WTC11 (cell line): ENCODE measurements around the gene CPT1A. TPM values are rescaled to one million over a fixed set of nuclear protein-coding genes. Genes with fewer than 3 reads are reported as not detected.

ENCODE experiments used
- ATAC-seq: fragments of 200-7000 bp; cut with Tn5 transposase; 2 replicates; pipeline ENCODE4 v1.10.0; 2021; ENCODE audit warnings: mild to moderate bottlenecking, moderate library complexity
- CTCF ChIA-PET: fragments of 300-600 bp; sonication (Branson Sonifier 250); formaldehyde crosslinking; loops from one replicate; lab custom pipeline; 2021; ENCODE audit warnings: antibody characterized with exemption; lab: Charles Lee
- POLR2A ChIA-PET: fragments of 350-600 bp; sonication (Branson Sonifier 250); formaldehyde crosslinking; loops from one replicate; lab custom pipeline; 2021; ENCODE audit warnings: antibody characterized with exemption; lab: Charles Lee
- DNase-seq: peaks from one replicate; pipeline ENCODE4 v3.0.0; 2021; ENCODE audit warnings: low spot score
- H3K27ac Mint-ChIP-seq: 2 replicates; pipeline ENCODE4 v1.8.0; 2021; ENCODE audit warnings: mixed read lengths
- H3K27me3 Mint-ChIP-seq: 2 replicates; pipeline ENCODE4 v1.8.0; 2021; ENCODE audit warnings: low read depth, mild to moderate bottlenecking, moderate library complexity, mixed read lengths
- H3K36me3 Mint-ChIP-seq: 2 replicates; pipeline ENCODE4 v1.8.0; 2021; ENCODE audit warnings: mixed read lengths
- H3K4me1 Mint-ChIP-seq: 2 replicates; pipeline ENCODE4 v1.8.0; 2022; ENCODE audit warnings: mixed read lengths
- H3K4me3 Mint-ChIP-seq: 2 replicates; pipeline ENCODE4 v1.8.0; 2021; ENCODE audit warnings: mild to moderate bottlenecking, moderate library complexity, mixed read lengths
- H3K9me3 Mint-ChIP-seq: 2 replicates; pipeline ENCODE4 v1.8.0; 2021; ENCODE audit warnings: mixed read lengths
- AR ChIP-seq: fragments of 250-450 bp; sonication (Bioruptor Pico); IDR thresholded peaks from 2 replicates; pipeline ENCODE4 v1.9.0; 2021; ENCODE audit warnings: mild to moderate bottlenecking
- ATF1 ChIP-seq: sonication (generic); formaldehyde crosslinking; IDR thresholded peaks from 2 replicates; pipeline ENCODE4 v1.8.1; 2023; ENCODE audit warnings: mild to moderate bottlenecking, moderate library complexity, missing genetic modification reagents
- ATF2 ChIP-seq: sonication (generic); formaldehyde crosslinking; IDR thresholded peaks from 2 replicates; pipeline ENCODE4 v1.8.1; 2022; ENCODE audit warnings: low read depth, missing genetic modification reagents, borderline replicate concordance
- E2F5 ChIP-seq: sonication (generic); formaldehyde crosslinking; IDR thresholded peaks from 2 replicates; pipeline ENCODE4 v1.8.1; 2022; ENCODE audit warnings: mild to moderate bottlenecking, moderate library complexity, missing genetic modification reagents
- ETV6 ChIP-seq: sonication (generic); formaldehyde crosslinking; IDR thresholded peaks from 2 replicates; pipeline ENCODE4 v1.8.1; 2022; ENCODE audit warnings: mild to moderate bottlenecking, missing genetic modification reagents
- FOXP4 ChIP-seq: sonication (generic); formaldehyde crosslinking; IDR thresholded peaks from 2 replicates; pipeline ENCODE4 v1.8.0; 2022; ENCODE audit warnings: mild to moderate bottlenecking, missing genetic modification reagents
- GABPB1 ChIP-seq: sonication (generic); formaldehyde crosslinking; IDR thresholded peaks from 2 replicates; pipeline ENCODE4 v1.8.1; 2023; ENCODE audit warnings: mild to moderate bottlenecking, missing genetic modification reagents
- GTF2I ChIP-seq: fragments of 250-450 bp; sonication (Bioruptor Pico); conservative IDR thresholded peaks from 2 replicates; pipeline ENCODE4 v1.4.0; 2021; ENCODE audit warnings: mild to moderate bottlenecking
- KAT7 ChIP-seq: sonication (generic); formaldehyde crosslinking; IDR thresholded peaks from 2 replicates; pipeline ENCODE4 v1.8.1; 2023; ENCODE audit warnings: missing genetic modification reagents, mild to moderate bottlenecking, borderline replicate concordance
- MLX ChIP-seq: sonication (generic); formaldehyde crosslinking; IDR thresholded peaks from 2 replicates; pipeline ENCODE4 v1.8.1; 2023; ENCODE audit warnings: mild to moderate bottlenecking, missing genetic modification reagents, moderate library complexity
- NR1H2 ChIP-seq: sonication (generic); formaldehyde crosslinking; IDR thresholded peaks from 2 replicates; pipeline ENCODE4 v1.9.0; 2021; ENCODE audit warnings: mild to moderate bottlenecking, moderate library complexity, missing genetic modification reagents
- OVOL2 ChIP-seq: fragments of 250-450 bp; sonication (Bioruptor Pico); IDR thresholded peaks from 2 replicates; pipeline ENCODE4 v1.9.0; 2021; ENCODE audit warnings: mild to moderate bottlenecking, borderline replicate concordance
- PRDM15 ChIP-seq: sonication (generic); formaldehyde crosslinking; IDR thresholded peaks from 2 replicates; pipeline ENCODE4 v1.8.0; 2022; ENCODE audit warnings: missing genetic modification reagents
- TEAD1 ChIP-seq: sonication (generic); formaldehyde crosslinking; IDR thresholded peaks from 2 replicates; pipeline ENCODE4 v1.8.0; 2022; ENCODE audit warnings: mild to moderate bottlenecking, missing genetic modification reagents
- USF2 ChIP-seq: sonication (generic); formaldehyde crosslinking; IDR thresholded peaks from 2 replicates; pipeline ENCODE4 v1.8.1; 2023; ENCODE audit warnings: mild to moderate bottlenecking, missing genetic modification reagents, moderate library complexity
- ZMAT4 ChIP-seq: fragments of 250-450 bp; sonication (Bioruptor Pico); IDR thresholded peaks from 2 replicates; pipeline ENCODE4 v1.9.0; 2021; ENCODE audit warnings: mild to moderate bottlenecking
- ZNF281 ChIP-seq: sonication (generic); formaldehyde crosslinking; IDR thresholded peaks from 2 replicates; pipeline ENCODE4 v1.8.0; 2023; ENCODE audit warnings: mild to moderate bottlenecking, missing genetic modification reagents
- ZNF317 ChIP-seq: sonication (generic); formaldehyde crosslinking; IDR thresholded peaks from 2 replicates; pipeline ENCODE4 v1.8.1; 2023; ENCODE audit warnings: low read depth, mild to moderate bottlenecking, moderate library complexity, missing genetic modification reagents, borderline replicate concordance
- ZNF416 ChIP-seq: fragments of 250-450 bp; sonication (Bioruptor Pico); IDR thresholded peaks from 2 replicates; pipeline ENCODE4 v1.9.0; 2021; ENCODE audit warnings: mild to moderate bottlenecking, inconsistent platforms
- ZNF423 ChIP-seq: fragments of 250-450 bp; sonication (Bioruptor Pico); IDR thresholded peaks from 2 replicates; pipeline ENCODE4 v2.1.2; 2022; ENCODE audit warnings: mild to moderate bottlenecking, moderate library complexity
- ZNF671 ChIP-seq: fragments of 250-450 bp; sonication (Bioruptor Pico); IDR thresholded peaks from 2 replicates; pipeline ENCODE4 v1.8.0; 2021; ENCODE audit warnings: mild to moderate bottlenecking
- total RNA-seq: library from RNA; stranded (reverse); gene quantifications from 3 replicates; pipeline ENCODE4 v1.2.3, GENCODE V29; 2021

The CPT1A gene
- total RNA-seq, 1 experiment from 2014 or later, result 28.1 TPM

GRCh38 chr11:68724293-68724692 lies 117.4 kb downstream of the CPT1A start (continued):
- no peak for TF ChIP-seq ZMAT4 (CRISPR knock-in tag)
- TF ChIP-seq NR1H2 (CRISPR knock-in tag), result no peak
- TF ChIP-seq OVOL2 (CRISPR knock-in tag), result no peak
- TF ChIP-seq ZNF423 (CRISPR knock-in tag), result no peak
- no peak for TF ChIP-seq PRDM15
- TF ChIP-seq KAT7 (CRISPR knock-in tag), result no peak
- TF ChIP-seq ZNF671 (CRISPR knock-in tag), result no peak
- TF ChIP-seq GABPB1 (CRISPR knock-in tag), result no peak
- no peak for TF ChIP-seq TEAD1 (CRISPR knock-in tag)

- ChIA-PET POLR2A (interaction anchor here (0.7 kb wide), 1 partner anchor 19 kb away, joined by 3 read pairs; no protein-coding TSS in a partner anchor), CTCF (no interaction called here)
- Mint-ChIP-seq H3K36me3 (peaks cover 23% of the 10 kb centered on the region), H3K4me1 (peaks cover 6% of the 10 kb centered on the region), H3K9me3 (peaks cover 16% of the 10 kb centered on the region), H3K27me3 (no peaks in the 10 kb centered on the region; the same call in 1 of the 2 replicates), H3K4me3 (no peak overlapping the region), H3K27ac (no peak overlapping the region)
- DNase-seq, result no peak
- ATAC-seq, result no peak
- no peak for TF ChIP-seq GTF2I (CRISPR knock-in tag)
- no peak for TF ChIP-seq MLX (CRISPR knock-in tag)
- no peak for TF ChIP-seq FOXP4 (CRISPR knock-in tag)
- no peak for TF ChIP-seq USF2 (CRISPR knock-in tag)
- no peak for TF ChIP-seq ZNF281 (CRISPR knock-in tag)
- no peak for TF ChIP-seq ATF1
- no peak for TF ChIP-seq E2F5 (CRISPR knock-in tag)
- no peak for TF ChIP-seq ZNF317
- no peak for TF ChIP-seq AR (CRISPR knock-in tag)
- no peak for TF ChIP-seq ETV6 (CRISPR knock-in tag)
- no peak for TF ChIP-seq ATF2 (CRISPR knock-in tag)
- no peak for TF ChIP-seq ZNF416 (CRISPR knock-in tag)
These were observed 119.6 kb downstream of the CPT1A start for GRCh38 chr11:68722143-68722542.
